Activated T-cell treated with anti-CD3 and anti-CD28 coated beads, Interleukin-2, amount 50 U/mL, for 1 hour (primary cell): ENCODE data around the gene HOXC12.

Experiments used
- DNase-seq: peaks from one replicate; pipeline ENCODE4 v3.0.0-alpha.2; 2020

Gene HOXC12

GRCh38 chr12:53941187-53941586 lies 13.5 kb upstream of the HOXC12 start:
- DNase-seq, result no peak

- no peak for DNase-seq
These were observed 13.0 kb upstream of the HOXC12 start for GRCh38 chr12:53941750-53942149.

GRCh38 chr12:53942467-53942997 lies 12.2 kb upstream of the HOXC12 start:
- no peak for DNase-seq

GRCh38 chr12:53944209-53944608 lies 10.5 kb upstream of the HOXC12 start:
- DNase-seq, result no peak

GRCh38 chr12:53944907-53945847 lies 9.5 kb upstream of the HOXC12 start:
- no peak for DNase-seq

GRCh38 chr12:53947743-53948142 lies 7.0 kb upstream of the HOXC12 start:
- DNase-seq, result no peak

GRCh38 chr12:53948650-53949593 lies 5.8 kb upstream of the HOXC12 start:
- DNase-seq, result no peak

- no peak for DNase-seq
These were observed 4.9 kb upstream of the HOXC12 start for GRCh38 chr12:53949631-53950436.

- no peak for DNase-seq
These were observed 4.3 kb upstream of the HOXC12 start for GRCh38 chr12:53950437-53950773.

GRCh38 chr12:53950789-53951576 lies 3.7 kb upstream of the HOXC12 start:
- DNase-seq, result no peak

GRCh38 chr12:53951577-53952334 lies 2.9 kb upstream of the HOXC12 start:
- DNase-seq, result no peak

- no peak for DNase-seq
These were observed 2.4 kb upstream of the HOXC12 start for GRCh38 chr12:53952335-53952694.

GRCh38 chr12:53952871-53953734 lies 1.6 kb upstream of the HOXC12 start:
- no peak for DNase-seq

- DNase-seq, result no peak
These were observed 641 bp upstream of the HOXC12 start for GRCh38 chr12:53953831-53954693.

- DNase-seq, result no peak
These were observed 503 bp downstream of the HOXC12 start for GRCh38 chr12:53955036-53955775.

GRCh38 chr12:53955776-53956250 lies 1.1 kb downstream of the HOXC12 start:
- no peak for DNase-seq

GRCh38 chr12:53956251-53956887 lies 1.7 kb downstream of the HOXC12 start:
- DNase-seq, result no peak
